ENCODE results near the gene HPSE2.

- TF ChIP-seq POLR2AphosphoS5 (IDR thresholded peaks at IDR 0.05) = no peak
- TF ChIP-seq, protein P1, sequence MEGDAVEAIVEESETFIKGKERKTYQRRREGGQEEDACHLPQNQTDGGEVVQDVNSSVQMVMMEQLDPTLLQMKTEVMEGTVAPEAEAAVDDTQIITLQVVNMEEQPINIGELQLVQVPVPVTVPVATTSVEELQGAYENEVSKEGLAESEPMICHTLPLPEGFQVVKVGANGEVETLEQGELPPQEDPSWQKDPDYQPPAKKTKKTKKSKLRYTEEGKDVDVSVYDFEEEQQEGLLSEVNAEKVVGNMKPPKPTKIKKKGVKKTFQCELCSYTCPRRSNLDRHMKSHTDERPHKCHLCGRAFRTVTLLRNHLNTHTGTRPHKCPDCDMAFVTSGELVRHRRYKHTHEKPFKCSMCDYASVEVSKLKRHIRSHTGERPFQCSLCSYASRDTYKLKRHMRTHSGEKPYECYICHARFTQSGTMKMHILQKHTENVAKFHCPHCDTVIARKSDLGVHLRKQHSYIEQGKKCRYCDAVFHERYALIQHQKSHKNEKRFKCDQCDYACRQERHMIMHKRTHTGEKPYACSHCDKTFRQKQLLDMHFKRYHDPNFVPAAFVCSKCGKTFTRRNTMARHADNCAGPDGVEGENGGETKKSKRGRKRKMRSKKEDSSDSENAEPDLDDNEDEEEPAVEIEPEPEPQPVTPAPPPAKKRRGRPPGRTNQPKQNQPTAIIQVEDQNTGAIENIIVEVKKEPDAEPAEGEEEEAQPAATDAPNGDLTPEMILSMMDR (IDR thresholded peaks at IDR 0.05) = no peak
- TF ChIP-seq EP300 (IDR thresholded peaks at IDR 0.05) = no peak
Measured at GRCh38 chr10:98445200-98445812, 790.3 kb downstream of the HPSE2 start.

Measured in sigmoid colon (tissue), 4 donors.